ENCODE measurements around the gene ERBB2.

ERBB2 gene

DNA sequence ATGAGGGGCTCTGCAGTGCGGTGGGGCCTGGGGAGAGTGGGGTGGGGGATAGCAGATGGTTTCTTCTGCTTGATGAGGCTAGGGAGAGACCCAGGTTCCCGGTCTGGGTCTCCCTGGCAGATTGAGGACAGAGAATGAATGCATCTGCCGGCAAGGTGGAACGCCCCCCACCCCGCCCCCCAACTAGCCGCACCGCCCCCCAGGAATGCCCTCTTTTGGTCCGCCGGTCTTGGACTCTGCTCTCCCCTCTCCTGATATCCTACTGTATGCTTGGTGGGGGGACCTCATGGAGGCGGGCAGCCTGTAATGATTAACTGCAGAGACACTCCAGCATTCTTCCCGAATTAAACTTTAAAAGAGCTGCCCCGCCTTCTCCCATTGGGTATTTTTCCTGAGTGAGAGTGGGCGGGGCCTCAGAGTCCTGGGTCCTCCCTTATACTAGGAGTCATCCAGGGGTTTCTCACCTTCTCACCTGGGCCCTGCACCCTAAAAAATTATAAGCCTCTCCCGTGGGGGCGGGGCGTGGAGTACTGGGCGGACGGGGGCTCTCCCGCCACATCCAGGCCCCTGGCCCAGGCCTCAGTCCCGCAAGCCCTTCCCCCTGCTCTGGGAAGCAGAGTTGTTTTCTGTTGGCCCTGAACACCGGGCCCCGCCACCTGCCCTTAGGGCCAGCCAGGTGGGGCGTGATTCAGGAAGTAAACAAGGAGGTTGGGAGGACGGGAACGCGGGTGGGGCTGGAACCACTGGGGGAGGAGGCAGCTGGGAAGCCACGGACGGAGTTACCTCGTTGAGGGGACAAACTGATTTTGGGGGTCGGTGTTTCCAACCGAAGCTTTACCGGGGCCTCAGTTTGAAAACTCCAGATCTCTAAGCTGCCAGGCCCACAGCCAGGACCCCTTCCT, 39.4 kb downstream of the ERBB2 start:
- no peak overlapping the region for H3K4me3 ChIP-seq (replicated peaks in 1 of 2; ENCODE audit: low read depth in 2 of 2, low read length in 2 of 2)
- peak; percentile 16 to 23 for DNase-seq (ENCODE audit: low read depth in 2 of 2)
- TF ChIP-seq, protein P1, sequence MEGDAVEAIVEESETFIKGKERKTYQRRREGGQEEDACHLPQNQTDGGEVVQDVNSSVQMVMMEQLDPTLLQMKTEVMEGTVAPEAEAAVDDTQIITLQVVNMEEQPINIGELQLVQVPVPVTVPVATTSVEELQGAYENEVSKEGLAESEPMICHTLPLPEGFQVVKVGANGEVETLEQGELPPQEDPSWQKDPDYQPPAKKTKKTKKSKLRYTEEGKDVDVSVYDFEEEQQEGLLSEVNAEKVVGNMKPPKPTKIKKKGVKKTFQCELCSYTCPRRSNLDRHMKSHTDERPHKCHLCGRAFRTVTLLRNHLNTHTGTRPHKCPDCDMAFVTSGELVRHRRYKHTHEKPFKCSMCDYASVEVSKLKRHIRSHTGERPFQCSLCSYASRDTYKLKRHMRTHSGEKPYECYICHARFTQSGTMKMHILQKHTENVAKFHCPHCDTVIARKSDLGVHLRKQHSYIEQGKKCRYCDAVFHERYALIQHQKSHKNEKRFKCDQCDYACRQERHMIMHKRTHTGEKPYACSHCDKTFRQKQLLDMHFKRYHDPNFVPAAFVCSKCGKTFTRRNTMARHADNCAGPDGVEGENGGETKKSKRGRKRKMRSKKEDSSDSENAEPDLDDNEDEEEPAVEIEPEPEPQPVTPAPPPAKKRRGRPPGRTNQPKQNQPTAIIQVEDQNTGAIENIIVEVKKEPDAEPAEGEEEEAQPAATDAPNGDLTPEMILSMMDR (IDR thresholded peaks at IDR 0.05; ENCODE audit: low read depth, low read length) = no peak

DNA sequence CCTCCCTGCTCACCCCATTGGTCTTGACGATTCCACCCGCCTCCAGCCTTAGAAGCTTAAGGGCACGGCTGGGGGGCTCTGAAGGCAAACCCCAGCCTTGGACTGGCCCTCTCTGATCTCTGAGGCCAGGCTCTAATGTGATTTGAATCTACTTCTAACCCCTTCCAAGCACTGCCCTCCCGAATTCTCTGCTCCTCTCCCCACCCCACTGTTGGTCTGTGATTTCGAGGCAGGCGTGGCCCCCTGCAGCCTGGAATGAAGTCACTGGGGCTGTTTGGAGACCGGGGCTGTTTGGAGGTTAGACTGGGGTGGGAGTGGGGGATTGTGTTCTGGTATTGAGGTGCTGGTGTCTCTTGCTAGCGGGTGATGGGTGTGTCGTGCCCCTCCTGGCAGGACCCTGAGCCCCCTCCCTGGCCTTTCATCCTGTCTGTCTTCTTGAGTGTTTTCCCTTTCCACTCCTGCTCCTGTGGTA, 40.1 kb downstream of the ERBB2 start:
- TF ChIP-seq, protein P1 (IDR thresholded peaks at IDR 0.05; ENCODE audit: low read depth, low read length) = no peak
- peak in 1 of 2 donors; percentile 13 for DNase-seq (ENCODE audit: low read depth in 2 of 2)
- no peak overlapping the region for H3K4me3 ChIP-seq (replicated peaks in 1 of 2; ENCODE audit: low read depth in 2 of 2, low read length in 2 of 2)

DNA sequence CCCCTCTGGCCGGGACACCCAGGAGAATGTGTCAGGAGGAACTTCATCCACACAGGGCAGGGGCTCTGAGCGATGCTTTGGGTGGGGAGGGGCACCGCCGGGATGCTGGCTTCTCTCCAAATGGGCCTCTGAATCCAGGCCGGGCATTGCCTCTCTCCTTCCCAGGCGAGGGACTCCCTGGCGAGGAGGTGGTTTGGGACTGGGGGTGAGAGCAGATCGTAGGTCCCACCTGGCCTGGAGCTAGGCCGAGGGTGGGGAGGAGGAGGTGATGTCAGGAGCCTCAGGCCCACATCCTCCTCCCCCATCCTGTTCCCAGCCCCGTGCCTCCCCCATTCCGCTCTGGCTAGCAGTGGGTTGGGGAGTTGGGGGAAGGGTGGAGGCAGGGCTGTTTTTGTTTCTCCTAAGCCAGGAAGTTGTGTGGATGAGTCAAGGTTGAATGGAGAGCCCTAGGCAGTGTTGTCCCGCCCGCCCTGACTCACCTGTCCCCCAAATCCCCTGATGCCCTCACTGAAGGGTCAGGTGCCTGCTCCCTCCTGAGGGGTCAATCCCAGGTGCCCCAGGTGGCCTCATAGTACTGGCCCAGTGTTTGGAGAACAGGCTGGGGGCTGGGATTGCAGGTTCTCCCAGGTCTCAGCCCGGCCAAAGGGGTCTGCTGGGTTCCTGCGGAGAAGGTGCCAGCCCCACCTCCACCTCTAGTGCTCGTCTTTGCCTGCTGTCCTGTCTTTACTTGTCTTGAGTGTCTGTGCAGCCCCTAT, 40.7 kb downstream of the ERBB2 start:
- peak; percentile 50 to 79 for DNase-seq (ENCODE audit: low read depth in 2 of 2)
- TF ChIP-seq, protein P1 (IDR thresholded peaks at IDR 0.05; ENCODE audit: low read depth, low read length) = no peak
- no peak overlapping the region for H3K4me3 ChIP-seq (replicated peaks in 1 of 2; ENCODE audit: low read depth in 2 of 2, low read length in 2 of 2)

DNA sequence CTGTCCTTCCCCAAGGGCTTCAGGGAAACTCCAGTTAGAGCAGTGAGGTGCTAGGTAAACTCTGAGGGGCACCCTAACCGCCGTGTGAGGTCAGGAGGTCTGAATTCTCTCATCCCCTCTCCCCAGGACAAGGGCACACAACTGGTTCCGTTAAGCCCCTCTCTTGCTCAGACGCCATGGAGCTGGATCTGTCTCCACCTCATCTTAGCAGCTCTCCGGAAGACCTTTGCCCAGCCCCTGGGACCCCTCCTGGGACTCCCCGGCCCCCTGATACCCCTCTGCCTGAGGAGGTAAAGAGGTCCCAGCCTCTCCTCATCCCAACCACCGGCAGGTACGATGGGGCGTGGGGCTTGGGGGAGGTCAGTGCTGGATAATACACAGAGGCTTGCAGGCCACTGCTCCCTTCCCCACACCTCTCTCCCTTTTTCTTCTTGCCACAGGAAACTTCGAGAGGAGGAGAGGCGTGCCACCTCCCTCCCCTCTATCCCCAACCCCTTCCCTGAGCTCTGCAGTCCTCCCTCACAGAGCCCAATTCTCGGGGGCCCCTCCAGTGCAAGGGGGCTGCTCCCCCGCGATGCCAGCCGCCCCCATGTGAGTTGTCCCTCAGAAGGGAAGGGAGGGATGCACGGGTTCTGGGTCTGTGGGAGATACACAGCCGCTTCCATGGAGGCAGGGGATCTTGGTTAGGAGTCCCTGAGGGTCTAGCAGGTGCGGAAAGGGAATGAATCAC, 42.4 kb downstream of the ERBB2 start:
- no peak overlapping the region for H3K4me3 ChIP-seq (replicated peaks in 1 of 2; ENCODE audit: low read depth in 2 of 2, low read length in 2 of 2)
- TF ChIP-seq, protein P1 (IDR thresholded peaks at IDR 0.05; ENCODE audit: low read depth, low read length) = no peak
- DNase-seq (ENCODE audit: low read depth in 2 of 2) = no peak

DNA sequence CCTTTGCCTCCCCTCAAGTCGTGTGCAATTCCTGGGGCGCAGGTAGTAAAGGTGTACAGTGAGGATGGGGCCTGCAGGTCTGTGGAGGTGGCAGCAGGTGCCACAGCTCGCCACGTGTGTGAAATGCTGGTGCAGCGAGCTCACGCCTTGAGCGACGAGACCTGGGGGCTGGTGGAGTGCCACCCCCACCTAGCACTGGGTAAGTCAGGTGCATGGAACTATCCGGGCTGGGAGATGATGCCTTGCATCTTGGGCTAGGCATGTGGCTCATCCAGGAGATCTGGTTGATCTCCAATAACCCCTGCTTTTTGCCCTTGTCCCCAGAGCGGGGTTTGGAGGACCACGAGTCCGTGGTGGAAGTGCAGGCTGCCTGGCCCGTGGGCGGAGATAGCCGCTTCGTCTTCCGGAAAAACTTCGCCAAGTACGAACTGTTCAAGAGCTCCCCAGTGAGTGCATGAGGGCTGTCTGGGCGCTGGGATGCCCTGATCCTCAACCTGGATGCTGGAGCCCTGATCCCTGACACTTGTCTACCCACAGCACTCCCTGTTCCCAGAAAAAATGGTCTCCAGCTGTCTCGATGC, 43.1 kb downstream of the ERBB2 start:
- DNase-seq (ENCODE audit: low read depth in 2 of 2) = no peak
- H3K4me3 ChIP-seq (replicated peaks in 1 of 2; ENCODE audit: low read depth in 2 of 2, low read length in 2 of 2) = no peak overlapping the region
- TF ChIP-seq, protein P1 (IDR thresholded peaks at IDR 0.05; ENCODE audit: low read depth, low read length) = no peak
